Ovary (tissue), 9 donors: ENCODE measurements around the gene LGALS3BP. TPM values are rescaled to one million over a fixed set of nuclear protein-coding genes. Genes with fewer than 3 reads are reported as not detected.

ENCODE experiments used
- DNase-seq, 5 donors: peaks; one replicate each; pipeline ENCODE4 v3.0.0-alpha.2; 2019 to 2020
- H3K27ac ChIP-seq, 2 donors: fragments of 200-600 bp; one replicate each; pipeline versions ENCODE4 v1.5.1 to v1.8.0; 2019 to 2022
- H3K27me3 ChIP-seq: fragments of 200-600 bp; one replicate; pipeline ENCODE4 v1.8.0; 2022
- H3K36me3 ChIP-seq: fragments of 200-600 bp; sonication (generic); one replicate; pipeline ENCODE4 v1.5.1; 2019
- H3K4me1 ChIP-seq: one replicate; pipeline ENCODE4 v1.8.1; 2013; ENCODE audit warnings: mild to moderate bottlenecking, moderate library complexity; ENCODE audit not compliant: insufficient read depth
- H3K4me3 ChIP-seq: fragments of 200-600 bp; sonication (generic); one replicate; pipeline ENCODE4 v1.5.1; 2017
- H3K9me3 ChIP-seq, 2 donors: fragments of 200-600 bp in 1 of 2; sonication (generic) in 1 of 2; one replicate each; pipeline versions ENCODE4 v1.5.1 to v1.8.1; 2013 to 2019; ENCODE audit warnings: mild to moderate bottlenecking in 1 of 2, moderate library complexity in 1 of 2
- EP300 ChIP-seq: sonication (generic); formaldehyde crosslinking; IDR thresholded peaks from one replicate; pipeline ENCODE4 v1.6.1; 2017; ENCODE audit warnings: antibody characterized with exemption
- POLR2A ChIP-seq: fragments of 450-650 bp; IDR thresholded peaks from one replicate; pipeline ENCODE4 v1.6.1; 2017; ENCODE audit warnings: antibody characterized with exemption, mild to moderate bottlenecking, moderate library complexity
- WGBS, 3 donors: extraction: QIAGEN DNeasy Blood & Tissue Kit in 1 of 3; methylation state at CpG; one replicate each; pipeline versions ENCODE4 v1.1.5 to v1.1.7; 2013 to 2017; 5-methylcytosine and 5-hydroxymethylcytosine counted together
- intact Hi-C, 4 donors: fragments of 100-400 bp; cut with DNase I; formaldehyde crosslinking; loops; one replicate each; pipeline versions ENCODE4 v1.11.0 to v1.15.1; 2022 to 2023
- polyA plus RNA-seq, 2 donors: library from polyadenylated mRNA; stranded (reverse); fragments of 200-250 nt in 1 of 2; fragments of 350-450 nt in 1 of 2; fragmentation: Illumina TruSeq in 1 of 2; extraction: RNeasy Lipid Tissue Mini Kit (QIAGEN cat#74804) in 1 of 2; gene quantifications; one replicate each; pipeline ENCODE4 v1.2.3, GENCODE V29; 2013 to 2014
- total RNA-seq, 7 donors: library from RNA; depleted of rRNA in 2 of 7; stranded (reverse); fragments of >200 nt in 2 of 7; fragmentation: NEBNext Ultra II Directional in 3 of 7; extraction: Animal tissue kit (Norgen Biotek cat#: 25700) in 3 of 7; gene quantifications; one replicate each; pipeline versions ENCODE4 v1.1.0 to v1.2.4, GENCODE V29; 2016 to 2023
- TF ChIP-seq, protein P1 (sequence below), 3 donors: fragments of 450-650 bp in 2 of 3; fragments of 200-600 bp in 1 of 3; IDR thresholded peaks; one replicate each; pipeline versions ENCODE4 v1.5.1 to v1.8.0; 2016 to 2022; ENCODE audit warnings: antibody characterized with exemption in 3 of 3, mild to moderate bottlenecking in 1 of 3
- donor health status: DM: no; HTN: no; CAD: no; lungs with moderate emphysema.
- donor health status: DM: no; HTN: no; CAD: no.
- donor health status: Bipolar disorder and iron deficiency.
- donor health status: DM: yes; HTN: yes; CAD: no.
- donor health status: DM: no; HTN: no; CAD: no.
- donor health status: DM: yes; HTN: yes; CAD: no.

LGALS3BP gene
- total and polyA plus RNA-seq, 9 donors: 191 to 584 (median 250) TPM

- Histone ChIP-seq H3K27ac (no peak overlapping the region), H3K27me3 (no peaks in the 10 kb centered on the region), H3K36me3 (no peaks in the 10 kb centered on the region), H3K4me1 (peaks cover 10% of the 10 kb centered on the region), H3K4me3 (no peak overlapping the region), H3K9me3 (no peaks in the 10 kb centered on the region)
- TF ChIP-seq POLR2A (no peak), EP300 (no peak)
- TF ChIP-seq, protein P1, sequence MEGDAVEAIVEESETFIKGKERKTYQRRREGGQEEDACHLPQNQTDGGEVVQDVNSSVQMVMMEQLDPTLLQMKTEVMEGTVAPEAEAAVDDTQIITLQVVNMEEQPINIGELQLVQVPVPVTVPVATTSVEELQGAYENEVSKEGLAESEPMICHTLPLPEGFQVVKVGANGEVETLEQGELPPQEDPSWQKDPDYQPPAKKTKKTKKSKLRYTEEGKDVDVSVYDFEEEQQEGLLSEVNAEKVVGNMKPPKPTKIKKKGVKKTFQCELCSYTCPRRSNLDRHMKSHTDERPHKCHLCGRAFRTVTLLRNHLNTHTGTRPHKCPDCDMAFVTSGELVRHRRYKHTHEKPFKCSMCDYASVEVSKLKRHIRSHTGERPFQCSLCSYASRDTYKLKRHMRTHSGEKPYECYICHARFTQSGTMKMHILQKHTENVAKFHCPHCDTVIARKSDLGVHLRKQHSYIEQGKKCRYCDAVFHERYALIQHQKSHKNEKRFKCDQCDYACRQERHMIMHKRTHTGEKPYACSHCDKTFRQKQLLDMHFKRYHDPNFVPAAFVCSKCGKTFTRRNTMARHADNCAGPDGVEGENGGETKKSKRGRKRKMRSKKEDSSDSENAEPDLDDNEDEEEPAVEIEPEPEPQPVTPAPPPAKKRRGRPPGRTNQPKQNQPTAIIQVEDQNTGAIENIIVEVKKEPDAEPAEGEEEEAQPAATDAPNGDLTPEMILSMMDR (IDR thresholded peaks at IDR 0.05): no peak
- intact Hi-C loops: no loop called here
- no peak for DNase-seq
- 89 to 91% (median 90%) methylated on average over 5 of the region's 5 CpGs for WGBS, 3 donors
Measured at GRCh38 chr17:78985395-78985794, 5.7 kb upstream of the LGALS3BP start.

DNA sequence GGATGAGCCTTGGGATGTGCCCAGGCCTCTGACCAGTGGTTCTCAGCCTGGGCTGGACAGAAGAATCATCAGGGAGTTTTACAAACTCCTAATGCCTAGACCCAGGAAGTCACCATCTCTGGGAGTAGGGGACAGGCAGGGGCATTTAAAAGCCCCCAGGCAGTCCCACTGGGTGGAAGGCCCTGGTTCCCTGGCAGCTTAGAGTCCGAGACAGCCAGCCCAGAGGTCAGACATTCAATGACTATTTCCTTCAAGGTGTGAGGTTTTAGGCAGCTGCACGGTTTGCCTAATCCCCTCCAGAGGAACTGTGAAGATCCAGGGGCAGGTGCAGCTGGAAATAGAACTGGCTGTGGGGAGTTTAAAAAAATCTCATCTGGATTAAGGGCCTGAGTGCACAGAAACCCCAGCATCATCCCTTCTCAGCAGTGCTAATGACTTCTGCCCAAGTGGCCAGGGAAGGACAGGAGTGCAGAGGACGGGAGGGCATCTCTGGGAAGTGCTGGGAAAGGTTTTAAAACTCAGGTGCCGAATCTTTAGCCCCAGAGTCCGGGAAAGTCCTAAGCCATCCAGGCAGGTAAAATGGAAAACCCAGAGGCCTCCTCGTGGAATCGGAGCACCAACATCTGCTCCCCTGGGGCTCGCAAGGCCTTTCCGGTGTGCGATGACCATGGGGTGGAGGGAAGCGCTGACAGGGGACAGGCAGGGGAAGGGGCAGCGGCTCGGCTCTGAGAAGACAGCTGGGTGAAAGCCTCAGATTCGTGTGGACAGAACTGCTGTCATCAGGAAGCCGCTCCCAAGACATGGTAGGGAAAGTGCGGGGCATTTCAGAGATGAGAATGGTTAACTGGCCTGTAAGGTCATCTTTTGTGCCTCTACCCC is 1.5 kb upstream of the LGALS3BP start:
- WGBS, 3 donors: 87 to 90% (median 88%) methylated on average over 16 of the region's 16 CpGs
- DNase-seq: no peak
- Histone ChIP-seq H3K36me3 (no peaks in the 10 kb centered on the region), H3K9me3 (no peaks in the 10 kb centered on the region), H3K27ac (peak overlapping the region; percentile 60 to 75), H3K4me3 (no peak overlapping the region), H3K4me1 (peaks cover 28% of the 10 kb centered on the region), H3K27me3 (no peaks in the 10 kb centered on the region)
- intact Hi-C loops: no loop called here
- TF ChIP-seq EP300 (no peak), POLR2A (no peak)
- TF ChIP-seq, protein P1 (IDR thresholded peaks at IDR 0.05): no peak

DNA sequence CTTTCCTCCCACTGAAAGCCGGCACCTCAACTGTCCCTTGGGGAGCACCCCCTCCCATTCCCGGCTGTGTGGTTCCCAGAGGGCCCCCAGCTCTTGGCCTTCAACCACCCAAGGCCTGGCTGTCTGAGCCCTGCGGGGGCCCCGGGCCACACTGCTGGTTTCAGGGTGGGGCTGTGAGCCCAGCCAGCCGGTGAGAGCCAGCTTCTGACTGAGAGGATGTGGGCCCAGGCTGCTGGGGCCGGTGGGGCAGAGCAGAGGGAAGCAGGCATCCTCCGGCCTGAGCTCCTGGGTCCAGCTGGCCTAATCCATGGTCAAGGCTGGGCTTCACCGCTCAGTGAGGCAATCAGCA is 875 bp upstream of the LGALS3BP start:
- intact Hi-C loops: no loop called here
- Histone ChIP-seq H3K4me3 (no peak overlapping the region), H3K27ac (peak overlapping the region; percentile 60 to 75), H3K27me3 (no peaks in the 10 kb centered on the region), H3K36me3 (no peaks in the 10 kb centered on the region), H3K4me1 (peaks cover 34% of the 10 kb centered on the region), H3K9me3 (no peaks in the 10 kb centered on the region)
- TF ChIP-seq, protein P1 (IDR thresholded peaks at IDR 0.05): no peak
- TF ChIP-seq EP300: no peak
- TF ChIP-seq POLR2A: no peak
- WGBS, 3 donors: 76 to 85% (median 77%) methylated on average over 7 to 8 of the region's 8 CpGs
- no peak for DNase-seq

GRCh38 chr17:78977997-78978973 is 1.4 kb downstream of the LGALS3BP start:
- Histone ChIP-seq H3K27ac (peak overlapping the region; percentile 57 to 69), H3K9me3 (no peaks in the 10 kb centered on the region), H3K4me1 (peaks cover 34% of the 10 kb centered on the region), H3K4me3 (peak overlapping the region; percentile 51), H3K36me3 (no peaks in the 10 kb centered on the region), H3K27me3 (no peaks in the 10 kb centered on the region)
- WGBS, 3 donors: 16 to 41% (median 18%) methylated on average over 20 to 21 of the region's 21 CpGs
- TF ChIP-seq, protein P1 (IDR thresholded peaks at IDR 0.05): no peak
- no peak for TF ChIP-seq EP300
- no peak for TF ChIP-seq POLR2A
- peak in 1 of 5 donors; percentile 35 for DNase-seq
- intact Hi-C loops: loop anchor here in 2 of 4 donors (5.0 to 10.0 kb wide), 2 partner anchors 53 to 631 kb away; partner anchors contain the start of gene TIMP2 (in 2 of the 2)
